Mucosa of gallbladder (tissue), 1 donor: ENCODE data around the gene NUAK2. TPM values are rescaled to one million over a fixed set of nuclear protein-coding genes. Genes with fewer than 3 reads are reported as not detected.

Source experiments
- DNase-seq: peaks from one replicate; pipeline ENCODE4 v3.0.0-alpha.2; 2020; ENCODE audit warnings: low spot score
- total RNA-seq: library from RNA; stranded (reverse); gene quantifications from one replicate; pipeline ENCODE4 v1.2.1, GENCODE V29; 2021
- donor health status: DM: no; HTN: no; CAD: no.

The NUAK2 gene
- total RNA-seq, 1 donor from 2014 or later = 6.7 TPM

GRCh38 chr1:205319081-205320018 lies 2.2 kb downstream of the NUAK2 start:
- peak; percentile 83 for DNase-seq

- no peak for DNase-seq
These were observed 3.1 kb downstream of the NUAK2 start for GRCh38 chr1:205318231-205318991.

- peak; percentile 94 for DNase-seq
These were observed 4.1 kb downstream of the NUAK2 start for GRCh38 chr1:205317311-205317917.

GRCh38 chr1:205316161-205316566 lies 5.4 kb downstream of the NUAK2 start:
- no peak for DNase-seq

GRCh38 chr1:205315008-205315618 lies 6.4 kb downstream of the NUAK2 start:
- no peak for DNase-seq

- peak; percentile 67 for DNase-seq
These were observed 7.8 kb downstream of the NUAK2 start for GRCh38 chr1:205313563-205314308.

- DNase-seq = no peak
These were observed 8.5 kb downstream of the NUAK2 start for GRCh38 chr1:205312866-205313562.

- DNase-seq = no peak
These were observed 10.4 kb downstream of the NUAK2 start for GRCh38 chr1:205310976-205311704.

- DNase-seq = peak; percentile 74
These were observed 11.8 kb downstream of the NUAK2 start for GRCh38 chr1:205309741-205310140.

- DNase-seq = no peak
These were observed 14.5 kb downstream of the NUAK2 start for GRCh38 chr1:205306929-205307566.

- no peak for DNase-seq
These were observed 16.9 kb downstream of the NUAK2 start for GRCh38 chr1:205304695-205305070.

- no peak for DNase-seq
These were observed 17.4 kb downstream of the NUAK2 start for GRCh38 chr1:205304046-205304694.

GRCh38 chr1:205303247-205303888 lies 18.2 kb downstream of the NUAK2 start:
- DNase-seq = no peak

GRCh38 chr1:205301842-205302588 lies 19.5 kb downstream of the NUAK2 start:
- DNase-seq = no peak

GRCh38 chr1:205301205-205301821 lies 20.2 kb downstream of the NUAK2 start:
- DNase-seq = peak; percentile 78

- DNase-seq = no peak
These were observed 21.4 kb downstream of the NUAK2 start for GRCh38 chr1:205300149-205300548.
